Measurements from ENCODE around the gene ELF5. TPM values are rescaled to one million over a fixed set of nuclear protein-coding genes. Genes with fewer than 3 reads are reported as not detected.

The ELF5 gene
- 0.95 TPM for total RNA-seq

- no peak for DNase-seq (ENCODE audit: low spot score)
Observed at GRCh38 chr11:34513682-34514449, at the start of gene ELF5. ELF5 (minus strand) TSS chr11:34513794; CDS start chr11:34505749, 8,045 bp downstream.

GRCh38 chr11:34562976-34563375 is 49.4 kb upstream of the ELF5 start:
- DNase-seq (ENCODE audit: low spot score), result no peak

- no peak for DNase-seq (ENCODE audit: low spot score)
Observed at GRCh38 chr11:34560511-34560910, 46.9 kb upstream of the ELF5 start.

- DNase-seq (ENCODE audit: low spot score), result no peak
Observed at GRCh38 chr11:34558673-34559072, 45.1 kb upstream of the ELF5 start.

GRCh38 chr11:34558211-34558610 is 44.6 kb upstream of the ELF5 start:
- no peak for DNase-seq (ENCODE audit: low spot score)

- DNase-seq (ENCODE audit: low spot score), result no peak
Observed at GRCh38 chr11:34552270-34552669, 38.7 kb upstream of the ELF5 start.

GRCh38 chr11:34549271-34549670 is 35.7 kb upstream of the ELF5 start:
- DNase-seq (ENCODE audit: low spot score), result no peak

- no peak for DNase-seq (ENCODE audit: low spot score)
Observed at GRCh38 chr11:34548278-34548677, 34.7 kb upstream of the ELF5 start.

- no peak for DNase-seq (ENCODE audit: low spot score)
Observed at GRCh38 chr11:34546511-34547209, 33.1 kb upstream of the ELF5 start.

GRCh38 chr11:34542089-34542488 is 28.5 kb upstream of the ELF5 start:
- DNase-seq (ENCODE audit: low spot score), result no peak

GRCh38 chr11:34540870-34541269 is 27.3 kb upstream of the ELF5 start:
- no peak for DNase-seq (ENCODE audit: low spot score)

- DNase-seq (ENCODE audit: low spot score), result no peak
Observed at GRCh38 chr11:34537636-34538035, 24.0 kb upstream of the ELF5 start.

- DNase-seq (ENCODE audit: low spot score), result no peak
Observed at GRCh38 chr11:34536056-34536455, 22.5 kb upstream of the ELF5 start.

GRCh38 chr11:34534826-34535225 is 21.2 kb upstream of the ELF5 start:
- DNase-seq (ENCODE audit: low spot score), result no peak

GRCh38 chr11:34531663-34532062 is 18.1 kb upstream of the ELF5 start:
- no peak for DNase-seq (ENCODE audit: low spot score)

GRCh38 chr11:34530545-34531234 is 17.1 kb upstream of the ELF5 start:
- DNase-seq (ENCODE audit: low spot score), result no peak

GRCh38 chr11:34529643-34530042 is 16.0 kb upstream of the ELF5 start:
- no peak for DNase-seq (ENCODE audit: low spot score)

- DNase-seq (ENCODE audit: low spot score), result no peak
Observed at GRCh38 chr11:34528072-34528471, 14.5 kb upstream of the ELF5 start.

- no peak for DNase-seq (ENCODE audit: low spot score)
Observed at GRCh38 chr11:34525888-34526657, 12.5 kb upstream of the ELF5 start.

- no peak for DNase-seq (ENCODE audit: low spot score)
Observed at GRCh38 chr11:34525098-34525497, 11.5 kb upstream of the ELF5 start.

- DNase-seq (ENCODE audit: low spot score), result no peak
Observed at GRCh38 chr11:34524696-34525095, 11.1 kb upstream of the ELF5 start.

- DNase-seq (ENCODE audit: low spot score), result no peak
Observed at GRCh38 chr11:34523053-34523452, 9.5 kb upstream of the ELF5 start.
